Measurements from ENCODE around the gene DCAF8. TPM values are rescaled to one million over a fixed set of nuclear protein-coding genes. Genes with fewer than 3 reads are reported as not detected.

The DCAF8 gene
- total and polyA plus RNA-seq, 7 donors = 45.4 to 204 (median 182) TPM

- Histone ChIP-seq H3K36me3 (ENCODE audit: insufficient read depth in 1 of 2, low read depth in 1 of 2) (no peaks in the 10 kb centered on the region), H3K9me3 (no peaks in the 10 kb centered on the region), H3K4me1 (no peaks in the 10 kb centered on the region), H3K27ac (peak overlapping the region; percentile 71), H3K27me3 (ENCODE audit: insufficient read depth in 3 of 3, low read length in 2 of 3) (no peaks in the 10 kb centered on the region), H3K4me3 (no peak overlapping the region)
- 38 to 42% (median 39%) methylated on average over 5 of the region's 5 CpGs for WGBS, 3 donors
- DNase-seq = no peak
- intact Hi-C loops (cut with DNase I) = no loop called here
- no peak for ATAC-seq
- TF ChIP-seq, protein P1, sequence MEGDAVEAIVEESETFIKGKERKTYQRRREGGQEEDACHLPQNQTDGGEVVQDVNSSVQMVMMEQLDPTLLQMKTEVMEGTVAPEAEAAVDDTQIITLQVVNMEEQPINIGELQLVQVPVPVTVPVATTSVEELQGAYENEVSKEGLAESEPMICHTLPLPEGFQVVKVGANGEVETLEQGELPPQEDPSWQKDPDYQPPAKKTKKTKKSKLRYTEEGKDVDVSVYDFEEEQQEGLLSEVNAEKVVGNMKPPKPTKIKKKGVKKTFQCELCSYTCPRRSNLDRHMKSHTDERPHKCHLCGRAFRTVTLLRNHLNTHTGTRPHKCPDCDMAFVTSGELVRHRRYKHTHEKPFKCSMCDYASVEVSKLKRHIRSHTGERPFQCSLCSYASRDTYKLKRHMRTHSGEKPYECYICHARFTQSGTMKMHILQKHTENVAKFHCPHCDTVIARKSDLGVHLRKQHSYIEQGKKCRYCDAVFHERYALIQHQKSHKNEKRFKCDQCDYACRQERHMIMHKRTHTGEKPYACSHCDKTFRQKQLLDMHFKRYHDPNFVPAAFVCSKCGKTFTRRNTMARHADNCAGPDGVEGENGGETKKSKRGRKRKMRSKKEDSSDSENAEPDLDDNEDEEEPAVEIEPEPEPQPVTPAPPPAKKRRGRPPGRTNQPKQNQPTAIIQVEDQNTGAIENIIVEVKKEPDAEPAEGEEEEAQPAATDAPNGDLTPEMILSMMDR (IDR thresholded peaks at IDR 0.05) = no peak
Observed at GRCh38 chr1:160168016-160168415, 94.3 kb downstream of the DCAF8 start.

GRCh38 chr1:160167580-160167979 lies 94.8 kb downstream of the DCAF8 start:
- Histone ChIP-seq H3K27ac (no peak overlapping the region), H3K4me1 (no peaks in the 10 kb centered on the region), H3K4me3 (no peak overlapping the region), H3K27me3 (ENCODE audit: insufficient read depth in 3 of 3, low read length in 2 of 3) (no peaks in the 10 kb centered on the region), H3K36me3 (ENCODE audit: insufficient read depth in 1 of 2, low read depth in 1 of 2) (no peaks in the 10 kb centered on the region), H3K9me3 (no peaks in the 10 kb centered on the region)
- no peak for DNase-seq
- peak in 2 of 4 donors; percentile 17 to 22 for ATAC-seq
- intact Hi-C loops (cut with DNase I) = no loop called here
- TF ChIP-seq, protein P1 (IDR thresholded peaks at IDR 0.05) = no peak
- WGBS, 3 donors = 62 to 81% (median 74%) methylated on average over 6 of the region's 6 CpGs

DNA sequence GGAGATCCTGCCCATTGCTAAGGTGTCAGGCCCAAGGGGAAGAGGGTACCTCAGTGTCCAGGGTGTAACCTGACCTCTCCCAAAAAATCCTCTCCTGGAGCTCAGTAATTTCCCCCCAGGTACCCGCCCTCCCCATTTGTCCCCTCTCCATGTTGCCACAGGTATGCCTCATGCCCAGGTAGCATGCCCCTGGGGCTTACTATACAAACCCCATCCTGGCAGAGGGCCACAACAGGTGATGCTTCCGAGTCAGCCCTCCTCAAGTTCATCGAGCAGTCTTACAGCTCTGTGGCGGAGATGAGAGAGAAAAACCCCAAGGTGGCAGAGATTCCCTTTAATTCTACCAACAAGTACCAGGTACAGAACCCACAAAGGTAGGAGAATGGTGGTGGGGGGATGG lies 95.3 kb downstream of the DCAF8 start:
- intact Hi-C loops (cut with DNase I) = no loop called here
- no peaks in the 10 kb centered on the region for H3K27me3 ChIP-seq (ENCODE audit: insufficient read depth in 3 of 3, low read length in 2 of 3)
- H3K9me3 ChIP-seq = no peaks in the 10 kb centered on the region
- H3K27ac ChIP-seq = no peak overlapping the region
- WGBS, 3 donors = 79 to 92% (median 88%) methylated on average over 4 of the region's 4 CpGs
- TF ChIP-seq, protein P1 (IDR thresholded peaks at IDR 0.05) = no peak
- H3K4me3 ChIP-seq = no peak overlapping the region
- ATAC-seq (no peak), DNase-seq (no peak)
- H3K36me3 ChIP-seq (ENCODE audit: insufficient read depth in 1 of 2, low read depth in 1 of 2) = no peaks in the 10 kb centered on the region
- H3K4me1 ChIP-seq = no peaks in the 10 kb centered on the region

DNA sequence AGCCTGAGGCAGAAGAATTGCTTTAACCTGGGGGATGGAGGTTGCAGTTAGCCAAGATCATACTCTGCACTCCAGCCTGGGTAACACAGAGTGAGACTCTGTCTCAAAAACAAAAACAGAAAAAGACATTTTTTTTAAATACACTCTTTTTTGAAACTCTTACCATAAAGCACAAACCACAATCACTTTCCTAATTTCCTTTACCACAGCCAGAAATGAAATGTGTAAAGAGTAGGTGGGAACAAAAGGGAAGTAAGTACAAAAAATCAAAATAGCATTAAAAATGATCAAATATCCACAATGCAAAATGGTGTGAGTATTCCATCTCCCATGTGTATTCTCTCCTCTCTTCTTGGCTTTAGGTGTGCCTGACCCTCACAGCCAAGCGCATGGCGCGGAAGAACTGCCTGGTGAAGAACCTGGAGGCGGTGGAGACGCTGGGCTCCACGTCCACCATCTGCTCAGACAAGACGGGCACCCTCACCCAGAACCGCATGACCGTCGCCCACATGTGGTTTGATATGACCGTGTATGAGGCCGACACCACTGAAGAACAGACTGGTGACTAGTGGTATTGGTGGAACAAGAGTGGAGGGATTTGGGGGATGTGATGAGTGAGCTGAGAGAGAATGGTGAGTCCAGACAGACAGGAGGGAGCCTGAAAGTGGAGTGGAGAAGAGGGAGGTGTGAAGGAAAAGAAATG lies 96.0 kb downstream of the DCAF8 start:
- H3K27me3 ChIP-seq (ENCODE audit: insufficient read depth in 3 of 3, low read length in 2 of 3) = no peaks in the 10 kb centered on the region
- no peaks in the 10 kb centered on the region for H3K9me3 ChIP-seq
- DNase-seq (no peak), ATAC-seq (no peak)
- H3K4me3 ChIP-seq = no peak overlapping the region
- H3K36me3 ChIP-seq (ENCODE audit: insufficient read depth in 1 of 2, low read depth in 1 of 2) = no peaks in the 10 kb centered on the region
- WGBS, 3 donors = 85 to 93% (median 89%) methylated on average over 12 of the region's 12 CpGs
- H3K4me1 ChIP-seq = no peaks in the 10 kb centered on the region
- intact Hi-C loops (cut with DNase I) = no loop called here
- H3K27ac ChIP-seq = no peak overlapping the region
- TF ChIP-seq, protein P1 (IDR thresholded peaks at IDR 0.05) = no peak

Other genes with a start within 250 kb of the DCAF8 start
- gene PIGM, start 230.6 kb downstream of the DCAF8 start, total RNA-seq = 1 to 10 TPM in 3 of 4 donors, under 1 TPM in 1; 0.84 to 1.5 (median 1.4) TPM
- gene PIGM, start 230.6 kb downstream of the DCAF8 start, polyA plus RNA-seq = 1 to 10 TPM in 2 of 3 donors, under 1 TPM in 1; 0.66 to 1.4 (median 1.3) TPM
- under 1 TPM in 2 of 4 donors, not detected in 2; 0.08 to 0.09 TPM for gene KCNJ10, start 192.4 kb downstream of the DCAF8 start, total RNA-seq
- gene KCNJ10, start 192.4 kb downstream of the DCAF8 start, polyA plus RNA-seq = under 1 TPM in 2 of 3 donors, not detected in 1; 0.01 to 0.03 TPM
- gene KCNJ9, start 181.0 kb downstream of the DCAF8 start, total RNA-seq = not detected
- under 1 TPM in 2 of 3 donors, not detected in 1; 0.01 to 0.04 TPM for gene KCNJ9, start 181.0 kb downstream of the DCAF8 start, polyA plus RNA-seq
- 1 to 10 TPM; 4.3 to 8.6 (median 6.4) TPM for gene IGSF8, start 163.9 kb downstream of the DCAF8 start, total RNA-seq
- gene IGSF8, start 163.9 kb downstream of the DCAF8 start, polyA plus RNA-seq = 1 to 10 TPM; 4.9 to 6.5 (median 6.4) TPM
- 1,000 to 10,000 TPM in 1 of 4 donors, 100 to 1,000 TPM in 3; 523 to 1,040 (median 587) TPM for gene ATP1A2, start 146.8 kb downstream of the DCAF8 start, total RNA-seq
- gene ATP1A2, start 146.8 kb downstream of the DCAF8 start, polyA plus RNA-seq = 100 to 1,000 TPM in 2 of 3 donors, 10 to 100 TPM in 1; 52.5 to 194 (median 162) TPM
- 1 to 10 TPM in 1 of 4 donors, under 1 TPM in 3; 0.07 to 2.0 (median 0.38) TPM for gene ATP1A4, start 110.9 kb downstream of the DCAF8 start, total RNA-seq
- 1 to 10 TPM in 1 of 3 donors, under 1 TPM in 2; 0.03 to 1.3 (median 0.13) TPM for gene ATP1A4, start 110.9 kb downstream of the DCAF8 start, polyA plus RNA-seq
- 100 to 1,000 TPM; 399 to 903 (median 583) TPM for gene CASQ1, start 72.0 kb downstream of the DCAF8 start, total RNA-seq
- 100 to 1,000 TPM; 171 to 412 (median 329) TPM for gene CASQ1, start 72.0 kb downstream of the DCAF8 start, polyA plus RNA-seq
- gene PEA15, start 57.2 kb downstream of the DCAF8 start, total RNA-seq = 100 to 1,000 TPM in 2 of 4 donors, 10 to 100 TPM in 2; 51.2 to 232 (median 95.8) TPM
- 100 to 1,000 TPM in 1 of 3 donors, 10 to 100 TPM in 2; 83.4 to 111 (median 95.9) TPM for gene PEA15, start 57.2 kb downstream of the DCAF8 start, polyA plus RNA-seq
- 10 to 100 TPM; 75.3 to 85.4 (median 78.2) TPM for gene PEX19, start 22.6 kb upstream of the DCAF8 start, total RNA-seq
- 100 to 1,000 TPM in 1 of 3 donors, 10 to 100 TPM in 2; 30.2 to 117 (median 52.7) TPM for gene PEX19, start 22.6 kb upstream of the DCAF8 start, polyA plus RNA-seq
- gene COPA, start 80.7 kb upstream of the DCAF8 start, total RNA-seq = 10 to 100 TPM; 72.3 to 96.3 (median 79.9) TPM
- gene COPA, start 80.7 kb upstream of the DCAF8 start, polyA plus RNA-seq = 10 to 100 TPM; 53.8 to 87.2 (median 73.0) TPM
- 10 to 100 TPM; 32.6 to 49.8 (median 42.6) TPM for gene NCSTN, start 80.8 kb upstream of the DCAF8 start, total RNA-seq
- gene NCSTN, start 80.8 kb upstream of the DCAF8 start, polyA plus RNA-seq = 10 to 100 TPM; 23.5 to 33.6 (median 27.4) TPM
- under 1 TPM in 2 of 4 donors, not detected in 2; 0.13 to 0.20 TPM for gene NHLH1, start 104.5 kb upstream of the DCAF8 start, total RNA-seq
- under 1 TPM in 2 of 3 donors, not detected in 1; 0.06 to 0.07 TPM for gene NHLH1, start 104.5 kb upstream of the DCAF8 start, polyA plus RNA-seq
- gene VANGL2, start 138.0 kb upstream of the DCAF8 start, total RNA-seq = under 1 TPM; 0.44 to 0.94 (median 0.68) TPM
- gene VANGL2, start 138.0 kb upstream of the DCAF8 start, polyA plus RNA-seq = under 1 TPM; 0.18 to 0.32 (median 0.27) TPM

Measured in psoas muscle (tissue), 8 donors.